GM18868 (cell line): ENCODE measurements around the gene OPCML.

Experiments
- ATAC-seq: cut with Tn5 transposase; IDR thresholded peaks from one replicate; pipeline ENCODE4 v1.9.1; 2021; ENCODE audit warnings: mild to moderate bottlenecking, moderate library complexity; ENCODE audit not compliant: unreplicated experiment

OPCML gene

DNA sequence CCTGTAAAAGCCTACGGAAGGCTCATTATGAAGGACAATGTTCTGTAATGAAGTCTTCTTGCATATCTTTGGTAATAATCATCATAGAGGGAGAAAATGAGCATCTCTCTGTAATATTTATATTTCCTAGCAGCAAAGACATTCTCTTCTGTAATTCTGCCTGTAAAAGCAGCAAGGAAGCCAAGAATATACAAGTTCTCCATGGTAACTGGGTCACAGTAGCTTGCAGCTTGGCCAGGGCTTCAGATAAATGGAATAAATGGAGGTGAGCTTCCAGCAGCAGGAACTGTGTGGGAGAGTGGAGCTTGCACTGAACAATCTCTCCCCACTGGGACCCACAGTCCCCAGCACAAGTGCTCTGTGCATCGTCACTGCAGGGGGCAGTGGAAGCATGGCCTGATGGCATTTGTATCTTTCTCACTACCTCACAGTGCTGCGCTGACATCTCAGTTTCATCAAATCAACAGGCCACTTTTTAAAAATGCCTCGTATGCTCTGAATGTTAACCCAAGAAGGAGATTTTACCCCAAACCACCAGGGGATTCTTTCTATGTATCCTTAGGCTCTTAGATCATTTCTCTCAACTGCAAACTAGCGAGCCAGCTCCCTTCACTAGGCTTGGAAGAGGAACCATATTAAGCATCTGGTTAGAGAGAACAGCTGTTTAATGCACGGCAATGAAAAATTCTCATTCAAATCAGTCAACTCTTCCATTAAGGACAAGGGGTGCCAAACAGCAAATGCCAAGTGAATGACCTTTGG lies 1059.7 kb downstream of the OPCML start:
- ATAC-seq: no peak

DNA sequence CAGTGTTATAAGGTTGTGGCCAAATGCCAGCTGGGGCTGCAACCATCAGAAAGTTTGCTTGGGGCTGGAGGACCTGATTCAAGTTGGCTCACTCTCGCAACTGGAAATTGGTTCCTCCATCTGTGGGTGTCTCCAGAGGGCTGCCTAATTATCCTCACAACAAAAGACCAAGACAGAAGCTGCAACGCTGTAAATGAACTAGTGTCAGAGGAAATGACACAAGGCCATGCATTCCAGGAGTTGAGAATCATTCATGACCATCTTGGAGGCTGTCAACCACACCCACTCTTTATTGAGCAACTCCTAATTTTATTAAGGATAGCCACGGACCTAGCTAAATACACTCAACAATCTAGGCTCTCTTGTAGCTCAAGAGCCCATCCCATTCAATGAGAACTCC lies 1060.8 kb downstream of the OPCML start:
- ATAC-seq: no peak

- ATAC-seq: no peak
Measured at GRCh38 chr11:132466983-132467382, 1065.3 kb downstream of the OPCML start.

DNA sequence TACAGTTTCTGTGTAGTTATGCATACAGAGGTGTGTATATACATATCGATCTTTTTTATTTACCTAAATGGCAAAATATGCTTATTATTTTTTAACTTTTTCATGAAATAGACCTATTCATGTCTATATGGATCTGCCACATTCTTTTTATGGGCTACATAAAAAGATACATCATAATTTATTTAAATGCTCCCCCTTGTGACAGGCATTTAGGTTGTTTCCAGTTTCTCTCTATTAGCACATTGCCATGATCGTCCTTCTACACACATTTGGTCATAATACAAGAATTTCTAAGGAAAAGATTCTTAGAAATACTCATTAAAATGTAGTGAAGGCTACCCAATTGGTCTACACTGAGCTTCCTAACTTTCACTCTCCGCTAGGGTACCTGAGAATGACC lies 1067.4 kb downstream of the OPCML start:
- ATAC-seq: no peak

GRCh38 chr11:132464003-132464342 lies 1068.3 kb downstream of the OPCML start:
- no peak for ATAC-seq

DNA sequence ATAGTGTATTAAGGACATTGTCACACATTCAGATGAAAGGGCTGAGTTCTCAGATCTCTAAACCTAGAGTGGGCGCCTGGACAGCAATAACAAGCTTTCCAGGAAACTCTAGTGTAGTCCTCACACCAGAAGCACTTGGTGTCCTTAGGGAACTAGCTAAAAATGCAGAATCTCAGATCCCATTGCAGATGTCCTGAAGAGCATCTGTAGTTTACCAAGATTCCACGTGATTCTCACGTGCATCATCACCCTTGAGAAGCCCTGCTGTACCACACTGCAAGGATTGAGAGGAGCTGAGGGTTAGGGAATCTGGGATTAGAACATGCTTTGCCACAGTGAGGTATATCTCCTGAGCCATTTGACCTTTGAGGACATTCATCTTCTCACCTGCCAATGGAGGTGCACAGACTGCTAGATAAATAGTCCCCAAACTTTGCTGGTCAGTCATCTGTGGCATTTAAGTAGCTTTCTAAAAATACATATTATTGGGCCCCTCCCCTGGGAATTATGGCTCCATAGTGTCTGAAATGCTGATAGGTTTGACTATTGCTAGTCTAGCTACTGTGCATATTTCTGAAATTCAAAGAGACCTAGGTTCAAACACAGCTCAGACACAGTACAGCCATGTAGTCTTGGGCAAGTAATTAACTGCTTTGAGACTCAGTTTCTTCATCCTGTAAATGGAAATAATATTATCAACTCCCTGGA lies 1068.9 kb downstream of the OPCML start:
- ATAC-seq: no peak

- ATAC-seq: no peak
Measured at GRCh38 chr11:132459736-132460135, 1072.6 kb downstream of the OPCML start.

- ATAC-seq: no peak
Measured at GRCh38 chr11:132457445-132457844, 1074.9 kb downstream of the OPCML start.

DNA sequence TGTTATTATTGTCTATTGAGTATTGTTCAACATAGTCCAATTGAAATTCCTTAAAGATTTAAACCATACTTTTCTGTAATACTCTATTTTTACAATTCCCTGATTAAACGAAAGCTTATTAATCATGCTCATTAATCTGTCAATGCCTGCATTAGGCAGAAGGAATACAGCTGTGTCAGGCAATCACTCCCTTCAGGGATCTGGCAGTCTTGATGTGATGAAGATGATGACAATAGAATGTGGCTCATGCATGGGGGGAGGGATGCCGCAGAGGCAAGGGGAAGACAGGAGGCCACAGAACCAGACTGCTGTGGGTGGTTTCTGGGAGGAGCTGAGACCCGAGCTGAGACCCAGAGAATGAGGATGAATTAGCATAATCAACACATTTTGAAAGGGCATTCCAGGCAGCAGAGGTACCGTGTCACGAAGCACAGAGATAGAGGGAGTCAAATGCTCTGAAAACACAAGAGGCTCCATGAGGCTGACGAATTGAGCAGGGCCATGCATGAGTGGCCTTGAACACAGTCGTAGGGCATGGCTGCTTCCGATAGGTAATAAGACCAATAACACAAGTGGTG lies 1075.5 kb downstream of the OPCML start:
- ATAC-seq: no peak

DNA sequence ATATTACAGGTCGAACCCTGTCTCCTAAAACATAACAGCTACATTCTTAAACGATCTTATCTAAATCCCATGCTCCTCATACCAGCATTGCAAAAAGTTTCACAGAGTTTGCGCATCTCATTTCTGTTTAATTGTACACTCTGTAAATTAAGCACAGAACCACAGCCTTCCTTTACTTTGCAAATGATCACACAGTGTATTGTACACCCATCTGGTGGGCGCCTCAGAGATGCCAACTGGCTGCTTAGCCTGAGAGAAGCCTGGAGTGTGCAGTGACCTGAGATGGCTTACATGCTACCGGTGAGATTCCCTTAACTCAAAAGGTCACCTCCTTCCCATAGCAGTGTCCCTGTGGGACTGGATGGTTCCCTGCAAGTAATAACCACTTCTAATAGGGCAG lies 1077.3 kb downstream of the OPCML start:
- ATAC-seq: no peak

- no peak for ATAC-seq
Measured at GRCh38 chr11:132453406-132453805, 1078.9 kb downstream of the OPCML start.

GRCh38 chr11:132452616-132453015 lies 1079.7 kb downstream of the OPCML start:
- ATAC-seq: no peak

DNA sequence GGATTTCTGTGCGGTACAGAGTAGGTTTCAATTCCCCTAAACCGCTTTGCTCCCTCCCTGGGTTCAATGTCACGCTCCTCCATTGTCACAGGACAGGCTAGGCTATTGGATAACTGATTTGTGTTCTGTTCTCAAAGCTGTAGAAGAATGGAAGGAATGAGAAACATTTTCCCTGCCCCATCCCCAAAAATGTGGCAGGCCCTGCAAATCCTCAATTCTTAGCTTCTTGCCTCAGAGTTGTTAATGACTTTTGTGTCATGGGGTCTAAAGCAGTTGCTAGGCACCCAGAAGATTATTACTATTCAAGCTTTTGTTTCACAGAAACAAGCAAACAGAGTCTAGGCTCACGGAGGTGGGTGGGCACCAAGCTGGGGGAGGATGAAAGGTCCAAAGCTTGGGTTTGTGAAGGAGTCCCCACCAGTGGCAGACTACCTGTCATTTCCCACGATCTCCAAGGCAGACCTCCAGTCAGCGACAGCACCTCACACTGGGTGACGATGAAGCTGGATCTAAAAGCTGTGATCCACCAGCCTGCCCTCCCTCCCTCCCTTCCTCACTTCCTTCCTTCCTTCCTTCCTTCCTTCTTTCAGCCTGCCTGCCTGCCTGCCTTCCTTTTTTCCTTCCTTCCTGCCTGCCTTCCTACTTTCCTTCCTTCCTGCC lies 1080.2 kb downstream of the OPCML start:
- no peak for ATAC-seq

DNA sequence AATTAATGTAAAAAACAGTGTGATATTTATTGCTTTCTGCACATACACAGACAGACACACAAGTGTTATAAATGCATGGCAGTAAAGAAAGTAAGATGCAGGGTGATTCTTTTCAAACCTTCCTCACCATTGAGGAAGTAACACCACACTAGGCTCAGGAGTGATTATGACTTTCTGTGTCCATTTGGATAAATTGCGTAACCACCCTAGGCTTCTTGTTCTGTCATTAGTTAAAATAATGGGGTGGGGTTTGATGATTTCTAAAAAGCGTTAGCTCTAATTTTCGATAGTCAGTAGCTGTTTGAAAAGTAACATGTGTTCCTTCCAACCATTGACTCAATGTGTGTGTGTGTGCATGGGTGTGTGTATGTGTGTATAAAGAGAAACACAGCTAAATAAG lies 1081.7 kb downstream of the OPCML start:
- no peak for ATAC-seq

DNA sequence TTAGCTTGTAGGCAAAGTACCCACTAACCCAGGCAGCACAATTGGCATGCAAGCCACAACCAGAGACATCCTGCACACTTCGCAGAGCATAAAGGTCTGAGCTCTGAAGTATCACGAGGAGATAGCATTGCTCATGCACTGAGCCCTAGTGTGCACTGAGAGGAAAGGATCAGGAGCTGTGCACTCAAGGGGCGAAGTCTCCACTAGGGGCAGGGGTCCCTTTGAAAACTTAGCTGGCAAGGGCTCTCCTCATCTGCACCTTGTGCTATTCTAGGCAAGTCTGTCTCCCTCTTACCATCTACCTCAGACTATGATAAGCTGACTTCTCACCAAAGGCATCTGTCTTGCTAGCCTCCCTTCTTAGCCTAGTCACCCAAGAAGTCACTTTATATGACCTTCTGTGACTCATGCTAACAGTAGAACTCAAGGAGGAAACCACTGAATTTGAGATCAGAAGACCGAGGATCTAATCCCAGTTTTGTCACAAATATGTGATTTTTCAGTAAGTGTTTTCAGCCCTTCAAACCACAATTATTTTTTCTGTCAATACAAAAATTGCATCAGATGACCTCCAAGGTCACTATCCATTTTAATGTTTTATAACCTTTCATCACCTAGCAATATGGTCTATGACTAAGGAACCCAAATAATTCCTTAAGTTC lies 1083.8 kb downstream of the OPCML start:
- ATAC-seq: no peak

GRCh38 chr11:132447761-132448160 lies 1084.5 kb downstream of the OPCML start:
- ATAC-seq: no peak

GRCh38 chr11:132445859-132446291 lies 1086.4 kb downstream of the OPCML start:
- ATAC-seq: no peak

- ATAC-seq: no peak
Measured at GRCh38 chr11:132444911-132445310, 1087.4 kb downstream of the OPCML start.

GRCh38 chr11:132439711-132440255 lies 1092.5 kb downstream of the OPCML start:
- no peak for ATAC-seq

DNA sequence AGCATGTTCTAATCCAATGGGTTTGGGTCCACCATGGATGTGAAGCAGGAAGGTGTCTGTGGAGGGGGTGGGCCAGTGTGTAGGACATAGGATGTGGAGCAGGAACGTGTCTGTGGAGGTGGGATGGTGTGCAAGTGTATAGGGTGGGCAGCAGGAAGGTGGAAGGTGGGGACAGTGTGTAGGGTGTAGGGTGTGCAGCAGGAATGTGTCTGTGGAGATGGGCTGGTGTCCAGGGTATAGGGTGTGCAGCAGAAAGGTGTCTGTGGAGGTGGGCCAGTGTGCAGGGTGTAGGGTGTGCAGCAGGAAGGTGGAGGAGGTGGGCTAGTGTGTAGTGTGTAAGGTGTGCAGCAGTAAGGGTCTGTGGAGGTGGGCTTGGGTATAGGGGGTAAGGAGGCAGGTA lies 1093.9 kb downstream of the OPCML start:
- no peak for ATAC-seq
